Right atrium auricular region (tissue), 2 donors: ENCODE measurements around the gene ATP6V1G3. TPM values are rescaled to one million over a fixed set of nuclear protein-coding genes. Genes with fewer than 3 reads are reported as not detected.

Experiments
- DNase-seq: peaks from one replicate; pipeline ENCODE4 v3.0.0-alpha.2; 2019; ENCODE audit warnings: low spot score
- H3K27ac ChIP-seq, 2 donors: fragments of 200-600 bp; sonication (generic); 1 replicate in 1 of 2; 2 replicates in 1 of 2; pipeline ENCODE4 v1.5.1; 2016 to 2019
- H3K27me3 ChIP-seq, 2 donors: fragments of 200-600 bp; sonication (generic); one replicate each; pipeline versions ENCODE4 v1.5.1 to v1.6.0; 2017 to 2019
- H3K36me3 ChIP-seq: fragments of 200-600 bp; sonication (generic); one replicate; pipeline ENCODE4 v1.5.1; 2016
- H3K4me1 ChIP-seq, 2 donors: fragments of 200-600 bp; sonication (generic); one replicate each; pipeline versions ENCODE4 v1.5.1 to v1.6.0; 2017 to 2019
- H3K4me3 ChIP-seq, 2 donors: fragments of 200-600 bp; sonication (generic); 1 replicate in 1 of 2; 2 replicates in 1 of 2; pipeline ENCODE4 v1.5.1; 2017 to 2019; ENCODE audit warnings: mild to moderate bottlenecking in 1 of 2, moderate library complexity in 1 of 2
- H3K9me3 ChIP-seq, 2 donors: fragments of 200-600 bp; sonication (generic); one replicate each; pipeline ENCODE4 v1.5.1; 2019
- total RNA-seq, 2 donors: library from RNA; depleted of rRNA; stranded (reverse); fragments of >200 nt; gene quantifications; one replicate each; pipeline ENCODE4 v1.1.0, GENCODE V29; 2016
- TF ChIP-seq, protein P1 (sequence below), 2 donors: fragments of 200-600 bp; sonication (generic); IDR thresholded peaks; one replicate each; pipeline ENCODE4 v1.5.1; 2019; ENCODE audit warnings: antibody characterized with exemption in 2 of 2

ATP6V1G3 gene
- total RNA-seq, 2 donors from 2014 or later = not detected

- no peaks in the 10 kb centered on the region for H3K9me3 ChIP-seq
- H3K27ac ChIP-seq = no peak overlapping the region
- no peaks in the 10 kb centered on the region for H3K27me3 ChIP-seq
- TF ChIP-seq, protein P1, sequence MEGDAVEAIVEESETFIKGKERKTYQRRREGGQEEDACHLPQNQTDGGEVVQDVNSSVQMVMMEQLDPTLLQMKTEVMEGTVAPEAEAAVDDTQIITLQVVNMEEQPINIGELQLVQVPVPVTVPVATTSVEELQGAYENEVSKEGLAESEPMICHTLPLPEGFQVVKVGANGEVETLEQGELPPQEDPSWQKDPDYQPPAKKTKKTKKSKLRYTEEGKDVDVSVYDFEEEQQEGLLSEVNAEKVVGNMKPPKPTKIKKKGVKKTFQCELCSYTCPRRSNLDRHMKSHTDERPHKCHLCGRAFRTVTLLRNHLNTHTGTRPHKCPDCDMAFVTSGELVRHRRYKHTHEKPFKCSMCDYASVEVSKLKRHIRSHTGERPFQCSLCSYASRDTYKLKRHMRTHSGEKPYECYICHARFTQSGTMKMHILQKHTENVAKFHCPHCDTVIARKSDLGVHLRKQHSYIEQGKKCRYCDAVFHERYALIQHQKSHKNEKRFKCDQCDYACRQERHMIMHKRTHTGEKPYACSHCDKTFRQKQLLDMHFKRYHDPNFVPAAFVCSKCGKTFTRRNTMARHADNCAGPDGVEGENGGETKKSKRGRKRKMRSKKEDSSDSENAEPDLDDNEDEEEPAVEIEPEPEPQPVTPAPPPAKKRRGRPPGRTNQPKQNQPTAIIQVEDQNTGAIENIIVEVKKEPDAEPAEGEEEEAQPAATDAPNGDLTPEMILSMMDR (IDR thresholded peaks at IDR 0.05) = no peak
- no peaks in the 10 kb centered on the region for H3K4me1 ChIP-seq
- no peak overlapping the region for H3K4me3 ChIP-seq
- no peaks in the 10 kb centered on the region for H3K36me3 ChIP-seq
- DNase-seq = no peak
Measured at GRCh38 chr1:198549866-198550265, 9.4 kb upstream of the ATP6V1G3 start.

DNA sequence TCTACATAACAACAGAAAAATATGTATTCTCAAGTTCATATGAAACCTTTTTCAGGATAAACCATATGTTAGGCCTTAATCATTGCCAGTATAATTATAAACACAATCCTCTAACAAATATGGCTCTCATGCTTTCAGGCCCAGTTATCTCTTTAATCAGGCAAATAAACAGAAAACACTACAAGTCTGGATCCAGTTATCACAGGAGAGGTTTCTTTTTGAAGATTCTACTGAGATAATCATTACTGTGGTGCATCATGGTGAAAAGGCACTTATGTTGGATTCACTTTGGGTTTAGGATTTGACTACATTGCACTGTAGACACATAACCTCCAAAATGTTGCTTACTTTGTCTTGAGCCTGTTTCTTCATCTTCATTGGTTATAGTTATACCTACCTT is 8.4 kb upstream of the ATP6V1G3 start:
- Histone ChIP-seq H3K27me3 (no peaks in the 10 kb centered on the region), H3K36me3 (no peaks in the 10 kb centered on the region), H3K4me1 (no peaks in the 10 kb centered on the region), H3K9me3 (no peaks in the 10 kb centered on the region), H3K27ac (no peak overlapping the region), H3K4me3 (no peak overlapping the region)
- DNase-seq = no peak
- TF ChIP-seq, protein P1 (IDR thresholded peaks at IDR 0.05) = no peak

DNA sequence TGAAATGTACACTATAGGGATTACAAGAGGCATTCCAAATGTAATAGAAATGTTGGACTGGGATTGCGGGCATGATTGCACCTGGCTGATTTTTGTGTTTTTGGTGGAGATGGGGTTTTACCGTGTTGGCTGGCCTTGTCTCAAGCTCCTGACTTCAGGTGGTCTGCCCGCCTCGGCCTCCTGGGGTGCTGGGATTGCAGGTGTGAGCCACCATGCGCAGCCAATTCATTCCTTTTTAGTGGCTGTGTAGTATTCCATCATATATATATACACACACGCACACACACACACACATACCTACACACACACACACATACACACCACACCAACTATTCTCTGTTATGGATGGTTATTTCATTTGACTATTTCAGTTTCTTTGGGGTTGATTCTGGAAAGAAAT is 4.7 kb upstream of the ATP6V1G3 start:
- no peaks in the 10 kb centered on the region for H3K4me1 ChIP-seq
- no peaks in the 10 kb centered on the region for H3K9me3 ChIP-seq
- TF ChIP-seq, protein P1 (IDR thresholded peaks at IDR 0.05) = no peak
- H3K27me3 ChIP-seq = no peaks in the 10 kb centered on the region
- no peak for DNase-seq
- no peak overlapping the region for H3K27ac ChIP-seq
- H3K4me3 ChIP-seq = no peak overlapping the region
- no peaks in the 10 kb centered on the region for H3K36me3 ChIP-seq

DNA sequence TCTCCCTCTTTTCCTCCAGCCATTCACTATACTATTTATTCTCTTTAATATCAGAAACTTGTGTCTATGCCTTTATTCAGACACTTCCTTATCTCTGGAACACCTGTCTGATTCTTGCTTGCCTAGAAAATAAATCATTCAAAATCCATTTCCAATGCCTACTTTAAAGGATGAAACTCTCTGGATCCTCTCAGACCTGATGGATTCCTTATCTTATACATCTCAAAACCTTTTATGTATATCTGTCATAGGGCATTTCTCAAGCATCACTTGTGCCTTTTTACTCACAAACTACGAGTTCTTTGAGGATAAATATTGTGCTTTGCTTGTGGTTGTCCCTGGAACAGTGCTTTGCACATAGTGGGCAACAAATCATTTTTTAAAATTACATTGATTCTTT is 3.8 kb upstream of the ATP6V1G3 start:
- H3K27ac ChIP-seq = no peak overlapping the region
- DNase-seq = no peak
- no peaks in the 10 kb centered on the region for H3K9me3 ChIP-seq
- no peaks in the 10 kb centered on the region for H3K36me3 ChIP-seq
- H3K4me1 ChIP-seq = no peaks in the 10 kb centered on the region
- no peak overlapping the region for H3K4me3 ChIP-seq
- TF ChIP-seq, protein P1 (IDR thresholded peaks at IDR 0.05) = no peak
- no peaks in the 10 kb centered on the region for H3K27me3 ChIP-seq

DNA sequence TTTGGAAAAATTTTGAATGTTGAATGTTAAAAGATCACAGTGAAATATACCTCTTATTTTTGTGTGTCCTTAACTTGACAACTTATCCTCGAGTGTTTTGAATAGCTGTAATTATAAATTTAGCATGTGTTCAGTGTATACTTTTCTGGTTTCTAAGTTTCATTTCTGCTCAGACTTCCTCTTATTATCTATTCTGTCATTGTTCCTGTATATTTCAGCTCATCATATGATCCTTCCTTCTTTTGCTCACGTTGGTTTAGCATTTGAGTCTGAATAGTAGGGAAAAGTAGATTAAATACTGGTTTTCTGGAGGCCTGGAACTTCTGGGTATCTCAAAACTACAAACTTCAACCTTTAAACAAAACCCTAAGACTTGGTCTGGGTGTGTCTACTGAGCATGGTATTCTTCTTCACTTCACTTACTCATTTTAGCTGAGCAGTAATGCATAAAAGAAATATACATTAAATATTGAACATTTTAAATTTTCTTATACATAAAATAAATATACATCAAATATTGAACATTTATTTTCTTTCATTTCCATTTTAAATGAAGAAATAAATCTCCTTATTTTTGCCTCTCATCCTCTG is 3.3 kb upstream of the ATP6V1G3 start:
- H3K9me3 ChIP-seq = no peaks in the 10 kb centered on the region
- no peaks in the 10 kb centered on the region for H3K36me3 ChIP-seq
- no peak overlapping the region for H3K4me3 ChIP-seq
- H3K27me3 ChIP-seq = no peaks in the 10 kb centered on the region
- H3K4me1 ChIP-seq = no peaks in the 10 kb centered on the region
- no peak overlapping the region for H3K27ac ChIP-seq
- DNase-seq = no peak
- TF ChIP-seq, protein P1 (IDR thresholded peaks at IDR 0.05) = no peak

GRCh38 chr1:198542632-198543031 is 2.2 kb upstream of the ATP6V1G3 start:
- H3K27ac ChIP-seq = no peak overlapping the region
- H3K36me3 ChIP-seq = no peaks in the 10 kb centered on the region
- no peaks in the 10 kb centered on the region for H3K4me1 ChIP-seq
- H3K4me3 ChIP-seq = no peak overlapping the region
- H3K27me3 ChIP-seq = no peaks in the 10 kb centered on the region
- TF ChIP-seq, protein P1 (IDR thresholded peaks at IDR 0.05) = no peak
- H3K9me3 ChIP-seq = no peaks in the 10 kb centered on the region
- DNase-seq = no peak
